Astrocyte (in vitro differentiated cells and primary cell): ENCODE results near the gene CREM.

Experiments
- CTCF ChIP-seq: IDR thresholded peaks from 2 replicates; pipeline ENCODE4 v1.5.1; 2011; ENCODE audit warnings: low read depth, mild to moderate bottlenecking, inconsistent platforms, low read length, moderate library complexity; ENCODE audit not compliant: insufficient read depth
- EZH2 ChIP-seq: IDR thresholded peaks from 2 replicates; pipeline ENCODE4 v1.6.1; 2012; ENCODE audit warnings: mild to moderate bottlenecking, low read length, inconsistent platforms; ENCODE audit not compliant: insufficient read depth

GRCh38 chr10:35208536-35208935, 81.9 kb downstream of the CREM start:
- TF ChIP-seq CTCF (no peak), EZH2 (no peak)
